ENCODE measurements around the gene DNASE1L1. TPM values are rescaled to one million over a fixed set of nuclear protein-coding genes. Genes with fewer than 3 reads are reported as not detected.
A peak's percentile ranks its signal among the peaks of the same experiment; 100 is the strongest.

DNASE1L1 gene
- polyA plus RNA-seq, 3 donors, result 26.2 to 64.5 (median 27.2) TPM

- peak overlapping the region; percentile 72 for H3K4me2 ChIP-seq (replicated peaks; ENCODE audit: extremely low read depth, low read length, poor library complexity, severe bottlenecking)
- Mint-ChIP-seq H3K27ac (peak overlapping the region; percentile 92 to 98 (median 96)), H3K36me3 (peaks cover 22 to 46% of the 10 kb centered on the region in 2 donors), H3K27me3 (ENCODE audit: low read depth in 3 of 3) (peaks cover 0 to 10% (median under 1%) of the 10 kb centered on the region in 3 donors), H3K4me1 (peaks cover 18% of the 10 kb centered on the region), H3K9me3 (peaks cover 0 to 22% (median 6%) of the 10 kb centered on the region in 7 donors), H3K4me3 (peak overlapping the region; percentile 77 to 84)
- peak overlapping the region; percentile 95 to 100 for H3K27ac ChIP-seq (ENCODE audit: low read depth in 1 of 2, low read length in 2 of 2)
- H3K79me2 ChIP-seq (ENCODE audit: insufficient read depth, low read length), result peaks cover 82% of the 10 kb centered on the region
- H3K27me3 ChIP-seq (ENCODE audit: control insufficient read depth in 2 of 2, insufficient read depth in 2 of 2, low read length in 2 of 2), result no peaks in the 10 kb centered on the region
- peak overlapping the region; percentile 61 to 94 (median 88) for H3K4me3 ChIP-seq (replicated peaks in 1 of 3; ENCODE audit: low read depth in 2 of 3, low read length in 3 of 3)
- intact Hi-C loops (cut with micrococcal nuclease), result no loop called here
- peak overlapping the region; percentile 98 for H3K9ac ChIP-seq (ENCODE audit: insufficient read depth, low read length, poor library complexity, severe bottlenecking)
- H3K9me3 ChIP-seq (replicated peaks in 1 of 2; ENCODE audit: control insufficient read depth in 1 of 2, insufficient read depth in 1 of 2, low read length in 2 of 2), result no peaks in the 10 kb centered on the region
- no peak for TF ChIP-seq CTCF (IDR thresholded peaks at IDR 0.05)
- WGBS (ENCODE audit: insufficient coverage), result 0% methylated on average over 1 of the region's 16 CpGs
- peaks cover 42 to 55% of the 10 kb centered on the region in 2 donors for H3K4me1 ChIP-seq (ENCODE audit: control insufficient read depth in 1 of 2, insufficient read depth in 2 of 2, low read length in 2 of 2)
- no peak overlapping the region for H2AFZ ChIP-seq (ENCODE audit: insufficient read depth, low read depth, low read length, poor library complexity, severe bottlenecking)
- peak; percentile 96 to 99 (median 97) for DNase-seq
- H3K36me3 ChIP-seq (replicated peaks in 1 of 2; ENCODE audit: control insufficient read depth in 1 of 2, insufficient read depth in 2 of 2, low read length in 2 of 2), result peaks cover 42 to 43% of the 10 kb centered on the region in 2 donors
- H4K20me1 ChIP-seq (ENCODE audit: insufficient read depth, low read length), result peaks cover 61% of the 10 kb centered on the region
Measured at GRCh38 chrX:154368630-154369448, 40.2 kb downstream of the DNASE1L1 start.

- Histone ChIP-seq H3K36me3 (replicated peaks in 1 of 2; ENCODE audit: control insufficient read depth in 1 of 2, insufficient read depth in 2 of 2, low read length in 2 of 2) (peaks cover 50 to 53% of the 10 kb centered on the region in 2 donors), H3K27ac (ENCODE audit: low read depth in 1 of 2, low read length in 2 of 2) (peak overlapping the region; percentile 95 to 100), H2AFZ (ENCODE audit: insufficient read depth, low read depth, low read length, poor library complexity, severe bottlenecking) (no peak overlapping the region), H3K9ac (ENCODE audit: insufficient read depth, low read length, poor library complexity, severe bottlenecking) (peak overlapping the region; percentile 74), H4K20me1 (ENCODE audit: insufficient read depth, low read length) (peaks cover 70% of the 10 kb centered on the region), H3K4me1 (ENCODE audit: control insufficient read depth in 1 of 2, insufficient read depth in 2 of 2, low read length in 2 of 2) (peaks cover 30 to 43% of the 10 kb centered on the region in 2 donors), H3K4me3 (replicated peaks in 1 of 3; ENCODE audit: low read depth in 2 of 3, low read length in 3 of 3) (peak overlapping the region in 2 of 3 experiments; percentile 39 to 66), H3K4me2 (replicated peaks; ENCODE audit: extremely low read depth, low read length, poor library complexity, severe bottlenecking) (peak overlapping the region; percentile 72), H3K79me2 (ENCODE audit: insufficient read depth, low read length) (peaks cover 87% of the 10 kb centered on the region), H3K27me3 (ENCODE audit: control insufficient read depth in 2 of 2, insufficient read depth in 2 of 2, low read length in 2 of 2) (no peaks in the 10 kb centered on the region), H3K9me3 (replicated peaks in 1 of 2; ENCODE audit: control insufficient read depth in 1 of 2, insufficient read depth in 1 of 2, low read length in 2 of 2) (no peaks in the 10 kb centered on the region)
- TF ChIP-seq CTCF (IDR thresholded peaks at IDR 0.05), result no peak
- DNase-seq, result no peak
- 89% methylated on average over 18 of the region's 31 CpGs for WGBS (ENCODE audit: insufficient coverage)
- Mint-ChIP-seq H3K27ac (peak overlapping the region; percentile 92 to 98 (median 96)), H3K4me1 (peaks cover 12% of the 10 kb centered on the region), H3K4me3 (peak overlapping the region; percentile 65 to 78), H3K9me3 (peaks cover 0 to 19% (median 6%) of the 10 kb centered on the region in 7 donors), H3K27me3 (ENCODE audit: low read depth in 3 of 3) (peaks cover 0 to 7% (median 0%) of the 10 kb centered on the region in 3 donors), H3K36me3 (peaks cover 27 to 58% of the 10 kb centered on the region in 2 donors)
- intact Hi-C loops (cut with micrococcal nuclease), result no loop called here
Measured at GRCh38 chrX:154367474-154368308, 41.4 kb downstream of the DNASE1L1 start.
